Stimulated activated effector memory CD8-positive, alpha-beta T cell treated with anti-CD3 and anti-CD28 coated beads, Interleukin-12 subunit alpha, Interleukin-12 subunit beta, amount 100 ng/mL, for 72 hours (primary cell): ENCODE data around the gene TMEM269.

Experiments
- ATAC-seq: fragments of 150-1000 bp; cut with Tn5 transposase; 2 replicates; pipeline ENCODE4 v1.10.0; 2021
- DNase-seq, 2 donors: peaks; one replicate each; pipeline ENCODE4 v3.0.0; 2021 to 2022; ENCODE audit warnings: low spot score in 2 of 2
- H3K27ac Mint-ChIP-seq: one replicate; pipeline ENCODE4 v1.8.0; 2022; ENCODE audit warnings: mild to moderate bottlenecking, mixed read lengths
- H3K36me3 Mint-ChIP-seq: one replicate; pipeline ENCODE4 v1.8.0; 2022; ENCODE audit warnings: mild to moderate bottlenecking, mixed read lengths
- H3K4me1 Mint-ChIP-seq: one replicate; pipeline ENCODE4 v1.8.0; 2022; ENCODE audit warnings: mixed read lengths
- H3K4me3 Mint-ChIP-seq: one replicate; pipeline ENCODE4 v1.8.0; 2022; ENCODE audit warnings: mild to moderate bottlenecking, mixed read lengths
- H3K9me3 Mint-ChIP-seq: one replicate; pipeline ENCODE4 v1.8.0; 2022; ENCODE audit warnings: mixed read lengths

TMEM269 gene

GRCh38 chr1:42784946-42785693 is at the start of gene TMEM269:
TMEM269 (plus strand) TSS chr1:42784991; CDS start chr1:42789894, 4,903 bp downstream.
- Mint-ChIP-seq H3K4me1 (peaks cover 28% of the 10 kb centered on the region), H3K36me3 (peaks cover 22% of the 10 kb centered on the region), H3K9me3 (no peaks in the 10 kb centered on the region), H3K4me3 (peak within 1 kb of the TSS; percentile 71), H3K27ac (peak within 1 kb of the TSS; percentile 89)
- DNase-seq, result peak; percentile 14 to 57
- peak; percentile 83 for ATAC-seq

DNA sequence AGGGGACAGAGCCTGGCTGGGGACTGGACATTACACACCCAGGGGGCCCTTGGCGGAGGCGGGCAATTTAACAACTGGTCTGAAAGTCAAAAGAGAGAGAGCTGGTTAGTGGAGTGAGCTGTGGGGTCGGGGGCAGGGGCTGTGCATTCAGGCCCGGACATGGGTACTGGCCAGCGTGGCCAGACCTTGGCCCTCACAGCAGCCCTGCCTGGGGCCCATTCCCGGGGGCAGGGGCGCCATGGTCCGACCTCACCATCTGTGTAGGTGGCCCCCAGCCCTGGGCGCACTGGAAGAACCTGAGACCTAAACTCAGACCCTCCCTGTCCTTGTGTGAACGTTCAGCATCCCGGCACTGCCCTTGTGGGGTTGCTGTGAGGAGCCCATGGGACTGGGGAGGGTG is 49.7 kb upstream of the TMEM269 start:
- H3K4me3 Mint-ChIP-seq, result no peak overlapping the region
- H3K27ac Mint-ChIP-seq, result no peak overlapping the region
- peaks cover 12% of the 10 kb centered on the region for H3K4me1 Mint-ChIP-seq
- DNase-seq (no peak), ATAC-seq (no peak)
- H3K36me3 Mint-ChIP-seq, result no peaks in the 10 kb centered on the region
- no peaks in the 10 kb centered on the region for H3K9me3 Mint-ChIP-seq

DNA sequence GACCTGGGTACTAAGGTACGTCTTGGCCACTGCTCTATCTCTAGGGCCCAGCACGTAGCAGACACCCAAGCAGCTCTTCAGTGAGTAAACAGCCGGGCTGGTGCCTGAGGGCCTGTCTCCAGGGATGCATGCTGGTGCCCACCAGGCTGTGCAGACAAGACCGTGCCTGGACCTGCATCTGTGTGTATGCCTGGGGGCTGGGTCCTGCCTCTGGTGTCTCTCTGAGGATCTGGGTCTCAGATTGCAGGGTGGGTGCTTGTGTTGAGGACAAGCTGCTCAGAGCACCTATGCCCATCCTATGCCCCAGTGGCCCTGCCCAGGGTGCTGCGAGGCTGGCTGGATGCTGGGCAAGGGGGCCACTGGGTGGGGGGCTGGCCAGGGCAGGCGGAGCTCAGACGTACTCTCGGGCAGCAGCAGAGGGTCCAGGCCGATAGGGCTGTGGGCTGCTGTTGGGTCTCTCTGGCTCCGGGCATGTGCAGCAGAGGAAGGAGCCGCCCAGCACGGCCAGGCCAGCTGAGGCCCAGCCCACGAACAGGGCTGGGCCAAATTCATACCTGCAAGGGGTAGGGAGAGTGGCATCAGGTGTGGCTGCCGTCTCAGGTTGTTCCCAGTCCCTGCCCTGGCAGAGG is 49.2 kb upstream of the TMEM269 start:
- DNase-seq, result no peak
- H3K4me3 Mint-ChIP-seq, result no peak overlapping the region
- H3K27ac Mint-ChIP-seq, result no peak overlapping the region
- no peaks in the 10 kb centered on the region for H3K36me3 Mint-ChIP-seq
- H3K9me3 Mint-ChIP-seq, result no peaks in the 10 kb centered on the region
- peaks cover 12% of the 10 kb centered on the region for H3K4me1 Mint-ChIP-seq
- no peak for ATAC-seq

GRCh38 chr1:42736152-42736551 is 48.6 kb upstream of the TMEM269 start:
- ATAC-seq (peak; percentile 27), DNase-seq (no peak)
- Mint-ChIP-seq H3K4me3 (no peak overlapping the region), H3K27ac (peak overlapping the region; percentile 78), H3K9me3 (no peaks in the 10 kb centered on the region), H3K4me1 (peaks cover 12% of the 10 kb centered on the region), H3K36me3 (no peaks in the 10 kb centered on the region)

DNA sequence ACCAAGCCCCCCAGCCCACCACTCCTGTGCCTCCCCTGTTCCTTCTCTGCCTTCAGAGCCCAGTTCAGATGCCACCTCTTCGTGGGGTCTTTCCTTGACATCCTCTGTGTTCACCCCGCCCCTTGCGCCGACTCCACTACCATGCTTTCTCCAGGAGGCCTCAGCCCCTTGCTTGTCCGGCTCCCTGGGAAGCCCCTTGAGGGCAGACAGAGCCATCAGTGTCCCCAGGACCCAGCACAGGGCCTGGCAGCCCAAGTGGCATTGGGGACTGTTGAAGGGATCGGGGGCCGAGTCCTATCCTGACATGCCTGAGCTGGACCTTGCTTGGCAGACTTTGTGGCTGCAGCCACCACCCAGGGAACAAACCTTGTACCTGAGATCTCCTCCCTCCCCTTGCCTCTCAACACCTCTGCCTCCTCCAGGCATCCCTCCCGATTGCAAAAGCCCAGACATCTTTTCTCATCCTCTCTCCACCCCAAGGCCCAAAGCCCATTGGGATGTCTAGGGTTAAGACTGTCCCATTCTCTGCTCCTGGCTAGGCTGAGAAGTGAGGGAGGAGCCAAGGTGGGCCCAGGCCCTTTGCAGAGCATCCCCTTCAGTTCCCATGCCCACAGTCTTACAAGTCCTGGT is 48.1 kb upstream of the TMEM269 start:
- H3K4me3 Mint-ChIP-seq, result no peak overlapping the region
- no peaks in the 10 kb centered on the region for H3K9me3 Mint-ChIP-seq
- peak overlapping the region; percentile 78 for H3K27ac Mint-ChIP-seq

DNA sequence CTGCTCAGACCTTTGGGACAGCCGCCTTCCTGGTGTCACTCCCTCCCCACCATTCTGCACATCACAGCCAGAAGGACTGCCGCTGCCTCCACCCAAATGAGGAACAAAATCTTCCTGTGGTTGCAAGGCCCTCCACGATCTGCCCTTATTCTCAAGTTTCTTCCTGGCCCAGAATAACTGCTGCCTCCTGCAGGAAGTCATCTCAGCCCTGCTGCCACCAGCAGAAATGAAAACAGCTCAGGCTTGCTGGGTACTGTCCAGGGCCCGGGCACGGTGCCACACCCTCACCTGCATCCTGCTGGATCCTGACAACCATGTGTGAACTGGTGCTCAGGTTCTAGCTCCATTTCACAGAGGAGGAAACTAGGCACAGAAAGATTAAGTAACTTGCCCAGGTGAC is 47.5 kb upstream of the TMEM269 start:
- Mint-ChIP-seq H3K4me1 (peaks cover 12% of the 10 kb centered on the region), H3K36me3 (no peaks in the 10 kb centered on the region), H3K27ac (peak overlapping the region; percentile 78), H3K4me3 (no peak overlapping the region), H3K9me3 (no peaks in the 10 kb centered on the region)
- ATAC-seq (no peak), DNase-seq (no peak)

More for the DNA sequence above, 48.1 kb upstream of the TMEM269 start:
- peaks cover 12% of the 10 kb centered on the region for H3K4me1 Mint-ChIP-seq
- DNase-seq (no peak), ATAC-seq (no peak)
- H3K36me3 Mint-ChIP-seq, result no peaks in the 10 kb centered on the region

GRCh38 chr1:42737986-42738677 is 46.7 kb upstream of the TMEM269 start:
- peaks cover 12% of the 10 kb centered on the region for H3K4me1 Mint-ChIP-seq

GRCh38 chr1:42738678-42739226 is 46.0 kb upstream of the TMEM269 start:
- no peak overlapping the region for H3K27ac Mint-ChIP-seq
- H3K4me3 Mint-ChIP-seq, result no peak overlapping the region
- H3K36me3 Mint-ChIP-seq, result no peaks in the 10 kb centered on the region

More at GRCh38 chr1:42737986-42738677, 46.7 kb upstream of the TMEM269 start:
- no peak overlapping the region for H3K27ac Mint-ChIP-seq
- DNase-seq, result no peak
- H3K36me3 Mint-ChIP-seq, result no peaks in the 10 kb centered on the region
- no peaks in the 10 kb centered on the region for H3K9me3 Mint-ChIP-seq
- no peak for ATAC-seq
- no peak overlapping the region for H3K4me3 Mint-ChIP-seq

DNA sequence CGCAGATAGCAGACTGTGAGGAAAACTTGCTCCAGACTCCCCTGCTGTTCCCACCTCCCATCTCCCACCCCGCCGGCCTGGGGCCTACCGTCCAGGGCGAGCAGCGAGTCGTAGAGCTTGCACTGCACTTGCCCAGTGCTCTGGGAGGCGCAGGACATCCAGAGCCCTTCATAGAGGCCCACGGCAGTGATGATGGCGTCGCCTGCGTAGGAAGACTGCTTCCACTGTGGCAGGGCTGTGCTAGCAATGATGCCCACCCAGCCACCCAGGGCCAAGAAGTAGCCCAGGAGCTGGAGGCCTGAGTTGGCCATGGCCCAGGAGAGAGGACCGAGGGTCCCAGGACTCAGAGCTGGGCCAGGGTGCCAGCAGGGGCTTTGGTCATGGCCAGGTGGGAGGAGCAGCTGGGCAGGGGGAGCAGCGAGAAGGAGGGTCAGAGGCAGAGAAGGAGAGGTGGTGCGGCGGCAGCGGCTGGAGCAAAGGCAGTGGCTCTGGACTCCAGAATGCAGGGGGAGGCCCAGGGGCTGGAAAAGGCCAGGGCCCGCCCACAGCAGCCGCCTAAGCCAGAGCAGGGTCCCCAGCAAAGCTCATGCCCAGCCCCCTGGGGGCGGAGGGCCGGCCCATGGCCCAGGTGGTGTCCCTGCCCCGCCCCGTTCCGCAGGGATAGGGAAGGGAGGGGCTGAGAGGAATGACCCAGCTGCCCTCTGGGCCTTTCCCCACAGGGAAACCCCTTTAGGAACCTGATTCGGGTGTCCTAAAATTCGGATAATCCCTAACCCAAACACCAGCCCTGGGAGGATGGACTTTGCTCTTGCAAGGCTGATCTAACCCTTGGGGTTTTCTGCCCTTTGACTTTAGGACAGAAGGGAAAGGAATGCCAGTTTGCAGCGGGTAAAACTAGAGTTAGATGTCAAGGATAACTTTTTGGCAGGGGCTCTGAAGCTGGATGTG is 44.8 kb upstream of the TMEM269 start, which contains the start of gene CLDN19:
CLDN19 (minus strand) TSS at position 484 of the 948 bp plus-strand sequence; CDS start at position 311, 173 bp downstream.
- H3K4me1 Mint-ChIP-seq, result peaks cover 12% of the 10 kb centered on the region
- no peaks in the 10 kb centered on the region for H3K9me3 Mint-ChIP-seq
- H3K36me3 Mint-ChIP-seq, result no peaks in the 10 kb centered on the region
- H3K4me3 Mint-ChIP-seq, result no peak within 1 kb of the TSS
- ATAC-seq (no peak), DNase-seq (no peak)
- H3K27ac Mint-ChIP-seq, result no peak within 1 kb of the TSS

More at GRCh38 chr1:42738678-42739226, 46.0 kb upstream of the TMEM269 start:
- no peak for ATAC-seq
- H3K9me3 Mint-ChIP-seq, result no peaks in the 10 kb centered on the region
- H3K4me1 Mint-ChIP-seq, result peaks cover 12% of the 10 kb centered on the region
- no peak for DNase-seq

GRCh38 chr1:42740851-42741580 is 43.8 kb upstream of the TMEM269 start:
- Mint-ChIP-seq H3K36me3 (peaks cover 3% of the 10 kb centered on the region), H3K4me3 (no peak overlapping the region), H3K27ac (no peak overlapping the region), H3K4me1 (peaks cover 12% of the 10 kb centered on the region), H3K9me3 (no peaks in the 10 kb centered on the region)
- DNase-seq, result no peak
- ATAC-seq, result no peak

GRCh38 chr1:42741706-42742105 is 43.1 kb upstream of the TMEM269 start:
- no peak overlapping the region for H3K27ac Mint-ChIP-seq
- H3K36me3 Mint-ChIP-seq, result peaks cover 8% of the 10 kb centered on the region
- peaks cover 8% of the 10 kb centered on the region for H3K4me1 Mint-ChIP-seq
- H3K4me3 Mint-ChIP-seq, result no peak overlapping the region
- H3K9me3 Mint-ChIP-seq, result no peaks in the 10 kb centered on the region
- ATAC-seq, result no peak
- DNase-seq, result no peak

GRCh38 chr1:42742141-42742540 is 42.6 kb upstream of the TMEM269 start:
- DNase-seq (no peak), ATAC-seq (no peak)
- H3K27ac Mint-ChIP-seq, result no peak overlapping the region
- H3K4me3 Mint-ChIP-seq, result no peak overlapping the region
- H3K4me1 Mint-ChIP-seq, result peaks cover 3% of the 10 kb centered on the region
- peaks cover 12% of the 10 kb centered on the region for H3K36me3 Mint-ChIP-seq
- no peaks in the 10 kb centered on the region for H3K9me3 Mint-ChIP-seq

GRCh38 chr1:42742617-42743316 is 42.0 kb upstream of the TMEM269 start:
- H3K4me3 Mint-ChIP-seq, result no peak overlapping the region
- no peak overlapping the region for H3K27ac Mint-ChIP-seq
- H3K36me3 Mint-ChIP-seq, result peaks cover 16% of the 10 kb centered on the region
- no peak for ATAC-seq
- DNase-seq, result no peak
- H3K4me1 Mint-ChIP-seq, result no peaks in the 10 kb centered on the region
- H3K9me3 Mint-ChIP-seq, result no peaks in the 10 kb centered on the region
